HepG2 (cell line): Measurements from ENCODE around the gene IFNA17. TPM values are rescaled to one million over a fixed set of nuclear protein-coding genes. Genes with fewer than 3 reads are reported as not detected.

Experiments
- ATAC-seq: fragments of 200-7000 bp; cut with Tn5 transposase; 3 replicates; pipeline ENCODE4 v1.9.1; 2020; ENCODE audit warnings: mild to moderate bottlenecking, moderate library complexity
- BruUV-seq: library from RNA; stranded (reverse); fragments of 400-500 nt; replicated peaks from 2 replicates; lab custom pipeline; 2021; lab: Mats Ljungman, UMichigan
- CTCF ChIA-PET: fragments of 300-600 bp; formaldehyde crosslinking; extraction: SDS; loops from one replicate; lab custom pipeline; 2021; ENCODE audit warnings: low total read pairs, inconsistent platforms, low intra/inter-chr PET ratio; lab: Yijun Ruan, JAX
- POLR2A ChIA-PET: fragments of 350-600 bp; sonication (Branson Sonifier 250); formaldehyde crosslinking; loops from one replicate; lab custom pipeline; 2020; ENCODE audit warnings: antibody characterized with exemption, inconsistent platforms; lab: Yijun Ruan, JAX
- DNase-seq: peaks from one replicate; pipeline ENCODE4 v3.0.0-alpha.2; 2015; ENCODE audit warnings: low spot score
- FAIRE-seq: peaks from 3 replicates; lab custom pipeline; 2011; peaks lifted over from hg19 to GRCh38; lab: Jason Lieb, UNC
- H2AFZ ChIP-seq: one replicate; pipeline ENCODE4 v1.6.1; 2011; ENCODE audit warnings: low read length, inconsistent platforms
- H3K27ac ChIP-seq: fragments of 300-600 bp; 3 replicates; pipeline ENCODE4 v1.8.0; 2011; ENCODE audit warnings: mixed run types, mild to moderate bottlenecking, mixed read lengths, low read length, inconsistent platforms; ENCODE audit not compliant: insufficient read depth; ENCODE audit errors: extremely low read length
- H3K27me3 ChIP-seq, 2 experiments: fragments of 200-600 bp in 1 of 2; 2 replicates in 1 of 2; 3 replicates in 1 of 2; pipeline versions ENCODE4 v1.6.0 to v1.8.0; 2011; ENCODE audit warnings: low read length in 2 of 2, mild to moderate bottlenecking in 2 of 2, moderate library complexity in 2 of 2, inconsistent platforms in 1 of 2; ENCODE audit not compliant: insufficient read depth in 2 of 2, control insufficient read depth in 1 of 2
- H3K36me3 ChIP-seq, 2 experiments: fragments of 200-600 bp in 1 of 2; replicated peaks in 1 of 2; 2 replicates in 1 of 2; 3 replicates in 1 of 2; pipeline versions ENCODE4 v1.5.1 to v1.8.0; 2011; ENCODE audit warnings: low read length in 2 of 2, inconsistent platforms in 1 of 2; ENCODE audit not compliant: insufficient read depth in 2 of 2, control insufficient read depth in 1 of 2
- H3K4me1 ChIP-seq: 2 replicates; pipeline ENCODE4 v1.5.1; 2012; ENCODE audit warnings: low read length, inconsistent platforms; ENCODE audit not compliant: insufficient read depth
- H3K4me2 ChIP-seq: 2 replicates; pipeline ENCODE4 v1.6.0; 2011; ENCODE audit warnings: low read depth, low read length, inconsistent platforms
- H3K4me3 ChIP-seq, 3 experiments: fragments of 200-600 bp in 1 of 3; sonication (generic), shearing (Covaris generic) in 1 of 3; replicated peaks in 1 of 3; 2 replicates each; pipeline ENCODE4 v1.5.1; 2011 to 2016; ENCODE audit warnings: low read length in 3 of 3, inconsistent platforms in 2 of 3, low read depth in 2 of 3, mild to moderate bottlenecking in 2 of 3, control low read depth in 1 of 3, mixed read lengths in 1 of 3; ENCODE audit not compliant: insufficient read depth in 1 of 3
- H3K79me2 ChIP-seq: one replicate; pipeline ENCODE4 v1.6.1; 2011; ENCODE audit warnings: low read length, inconsistent platforms; ENCODE audit not compliant: insufficient read depth
- H3K9ac ChIP-seq: 2 replicates; pipeline ENCODE4 v1.6.0; 2011; ENCODE audit warnings: mild to moderate bottlenecking, low read depth, low read length, inconsistent platforms; ENCODE audit not compliant: insufficient read depth
- H3K9me3 ChIP-seq: 2 replicates; pipeline ENCODE4 v1.5.1; 2012; ENCODE audit warnings: mild to moderate bottlenecking, low read length
- H4K20me1 ChIP-seq: 2 replicates; pipeline ENCODE4 v1.6.0; 2011; ENCODE audit warnings: inconsistent platforms, mild to moderate bottlenecking, low read length, moderate library complexity; ENCODE audit not compliant: insufficient read depth
- ARNTL ChIP-seq: sonication (generic); formaldehyde crosslinking; IDR thresholded peaks from 2 replicates; pipeline ENCODE4 v1.4.0; 2020; ENCODE audit warnings: mild to moderate bottlenecking, missing genetic modification reagents
- ATF7 ChIP-seq, 2 experiments: fragments of 450-650 bp in 1 of 2; sonication (generic) in 1 of 2; formaldehyde crosslinking in 1 of 2; IDR thresholded peaks; 2 replicates each; pipeline versions ENCODE4 v1.4.0 to v1.6.1; 2016 to 2020; ENCODE audit warnings: antibody characterized with exemption in 1 of 2, mild to moderate bottlenecking in 1 of 2, missing genetic modification reagents in 1 of 2
- CEBPB ChIP-seq: IDR thresholded peaks from 2 replicates; pipeline ENCODE4 v1.6.1; 2011; ENCODE audit warnings: low read depth, low read length, improper control_type of control experiment, borderline replicate concordance
- ETV5 ChIP-seq: IDR thresholded peaks from 2 replicates; pipeline ENCODE4 v1.6.1; 2018; ENCODE audit warnings: missing biosample characterization, missing genetic modification reagents, inconsistent platforms, borderline replicate concordance
- NCOR1 ChIP-seq: fragments of 200-600 bp; sonication (generic); IDR thresholded peaks from 2 replicates; pipeline ENCODE4 v1.7.0; 2017; ENCODE audit warnings: antibody characterized with exemption, low read length, borderline replicate concordance
- PRPF4 ChIP-seq: fragments of 200-400 bp; formaldehyde crosslinking; IDR thresholded peaks from 2 replicates; pipeline ENCODE4 v1.6.1; 2016; ENCODE audit warnings: low read length, low read depth; ENCODE audit not compliant: poor library complexity, severe bottlenecking
- SIN3B ChIP-seq: fragments of 150-350 bp; IDR thresholded peaks from 2 replicates; pipeline ENCODE4 v1.6.1; 2014; ENCODE audit warnings: low read length
- SRF ChIP-seq: IDR thresholded peaks from 2 replicates; pipeline ENCODE4 v1.6.1; 2011; ENCODE audit warnings: mild to moderate bottlenecking, low read depth, low read length, moderate library complexity
- TBP ChIP-seq: sonication (generic); formaldehyde crosslinking; IDR thresholded peaks from 2 replicates; pipeline ENCODE4 v1.5.0; 2020; ENCODE audit warnings: missing genetic modification reagents
- TRIM22 ChIP-seq: fragments of 450-650 bp; IDR thresholded peaks from 2 replicates; pipeline ENCODE4 v1.6.1; 2017
- ZBTB7B ChIP-seq: sonication (generic); formaldehyde crosslinking; IDR thresholded peaks from 2 replicates; pipeline ENCODE4 v1.4.0; 2020; ENCODE audit warnings: missing genetic modification reagents
- ZNF605 ChIP-seq: sonication (generic); formaldehyde crosslinking; IDR thresholded peaks from 2 replicates; pipeline ENCODE4 v1.8.0; 2022; ENCODE audit warnings: mild to moderate bottlenecking, missing genetic modification reagents
- WGBS: methylation state at CpG from one replicate; pipeline ENCODE4 v1.1.6; 2017; ENCODE audit warnings: low lambda C conversion rate; 5-methylcytosine and 5-hydroxymethylcytosine counted together
- in situ Hi-C: cut with HindIII; loops from 2 replicates; pipeline ENCODE4 v1.10.0; 2017; ENCODE audit warnings: low pct_unique_long_range_greater_than_20kb; ENCODE audit not compliant: extremely low pct_ligation_motif_present
- intact Hi-C: fragments of 100-400 bp; cut with micrococcal nuclease; formaldehyde crosslinking; loops from one replicate; pipeline ENCODE4 v1.10.0; 2022; ENCODE audit not compliant: unreplicated experiment
- polyA plus RNA-seq, 8 experiments: library from polyadenylated mRNA; depleted of rRNA in 3 of 8; stranded (reverse) in 7 of 8; unstranded in 1 of 8; fragments of >200 nt; fragmentation: Illumina TruSeq in 4 of 8; extraction: Trizol in 4 of 8; gene quantifications; 2 replicates each; pipeline versions ENCODE4 v1.2.1 to v1.2.3, GENCODE V29; 2011 to 2016; ENCODE audit warnings: low read depth in 4 of 8, missing spikeins in 1 of 8, mixed read lengths in 1 of 8; ENCODE audit not compliant: insufficient read depth in 1 of 8
- total RNA-seq, 5 experiments: library from RNA; depleted of rRNA; stranded (reverse); fragments of >200 nt; fragmentation: Illumina TruSeq; extraction: Trizol; gene quantifications; 2 replicates each; pipeline ENCODE4 v1.2.3, GENCODE V29; 2016; ENCODE audit warnings: low read depth in 1 of 5
- TF ChIP-seq, protein P1 (sequence below): sonication (generic); formaldehyde crosslinking; IDR thresholded peaks from 2 replicates; pipeline ENCODE4 v1.5.0; 2020; ENCODE audit warnings: missing genetic modification reagents
- TF ChIP-seq, protein P2 (sequence below): sonication (generic); formaldehyde crosslinking; IDR thresholded peaks from 2 replicates; pipeline ENCODE4 v1.8.1; 2023; ENCODE audit warnings: mild to moderate bottlenecking, missing genetic modification reagents

IFNA17 gene
- total and polyA plus RNA-seq, 2 of the 13 experiments (the other 11 are each of a cell fraction or from before 2014, with no cell fraction given), result not detected

- no peak overlapping the region for H3K27ac ChIP-seq
- H3K4me3 ChIP-seq, result no peak overlapping the region
- 5% methylated on average over 3 of the region's 3 CpGs for WGBS
- BruUV-seq, result no TSS peak
- FAIRE-seq (no peak), ATAC-seq (no peak)
- no peaks in the 10 kb centered on the region for H3K4me1 ChIP-seq
- H2AFZ ChIP-seq, result no peak overlapping the region
- intact Hi-C loops (no loop called here), in situ Hi-C loops (no loop called here)
- POLR2A ChIA-PET, result no interaction called here
- no peaks in the 10 kb centered on the region for H3K9me3 ChIP-seq
- no peaks in the 10 kb centered on the region for H4K20me1 ChIP-seq
- H3K4me2 ChIP-seq, result no peak overlapping the region
- no peaks in the 10 kb centered on the region for H3K27me3 ChIP-seq
- H3K9ac ChIP-seq, result no peak overlapping the region
- CTCF ChIA-PET, result no interaction called here
- TF ChIP-seq ARNTL (CRISPR knock-in tag) (no peak), TRIM22 (no peak), ZBTB7B (CRISPR knock-in tag) (no peak), ATF7 (IDR thresholded peaks at IDR 0.05) (no peak), ATF7 (CRISPR knock-in tag; IDR thresholded peaks at IDR 0.05) (no peak), ZNF605 (no peak), CEBPB (no peak), SIN3B (no peak), ETV5 (no peak), NCOR1 (no peak), PRPF4 (no peak), SRF (no peak), TBP (CRISPR knock-in tag) (no peak)
- TF ChIP-seq, protein P1, sequence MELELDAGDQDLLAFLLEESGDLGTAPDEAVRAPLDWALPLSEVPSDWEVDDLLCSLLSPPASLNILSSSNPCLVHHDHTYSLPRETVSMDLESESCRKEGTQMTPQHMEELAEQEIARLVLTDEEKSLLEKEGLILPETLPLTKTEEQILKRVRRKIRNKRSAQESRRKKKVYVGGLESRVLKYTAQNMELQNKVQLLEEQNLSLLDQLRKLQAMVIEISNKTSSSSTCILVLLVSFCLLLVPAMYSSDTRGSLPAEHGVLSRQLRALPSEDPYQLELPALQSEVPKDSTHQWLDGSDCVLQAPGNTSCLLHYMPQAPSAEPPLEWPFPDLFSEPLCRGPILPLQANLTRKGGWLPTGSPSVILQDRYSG (CRISPR knock-in tag), result no peak
- TF ChIP-seq, protein P2, sequence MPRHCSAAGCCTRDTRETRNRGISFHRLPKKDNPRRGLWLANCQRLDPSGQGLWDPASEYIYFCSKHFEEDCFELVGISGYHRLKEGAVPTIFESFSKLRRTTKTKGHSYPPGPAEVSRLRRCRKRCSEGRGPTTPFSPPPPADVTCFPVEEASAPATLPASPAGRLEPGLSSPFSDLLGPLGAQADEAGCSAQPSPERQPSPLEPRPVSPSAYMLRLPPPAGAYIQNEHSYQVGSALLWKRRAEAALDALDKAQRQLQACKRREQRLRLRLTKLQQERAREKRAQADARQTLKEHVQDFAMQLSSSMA (CRISPR knock-in tag), result no peak
- TF ChIP-seq, all 625 proteins: peak for 0
- DNase-seq, result no peak
- Histone ChIP-seq H3K79me2 (no peaks in the 10 kb centered on the region), H3K36me3 (no peaks in the 10 kb centered on the region)
Observed at GRCh38 chr9:21266733-21267484, 38.9 kb upstream of the IFNA17 start.
